Subcutaneous adipose tissue (tissue), 4 donors: ENCODE data around the gene CRKL. TPM values are rescaled to one million over a fixed set of nuclear protein-coding genes. Genes with fewer than 3 reads are reported as not detected.

Source experiments
- CTCF ChIP-seq: fragments of 450-650 bp; IDR thresholded peaks from one replicate; pipeline ENCODE4 v1.5.1; 2016; ENCODE audit warnings: low read depth, mild to moderate bottlenecking, control low read depth, antibody characterized with exemption, moderate library complexity
- total RNA-seq, 4 donors: library from RNA; depleted of rRNA; stranded (reverse); fragments of >200 nt; gene quantifications; one replicate each; pipeline ENCODE4 v1.1.0, GENCODE V29; 2016

CRKL gene
- total RNA-seq = 10 to 100 TPM; 32.1 to 39.8 (median 35.9) TPM

- no peak for TF ChIP-seq CTCF
These were observed at the start of gene CRKL for GRCh38 chr22:20916916-20917810. TSS of gene CRKL (plus strand) at chr22:20917407. CDS start at chr22:20917935, 528 bp downstream.

- TF ChIP-seq CTCF = no peak
These were observed 48.9 kb upstream of the CRKL start for GRCh38 chr22:20868025-20868962.

- no peak for TF ChIP-seq CTCF
These were observed 48.0 kb upstream of the CRKL start for GRCh38 chr22:20869234-20869633.

GRCh38 chr22:20873214-20873613 is 44.0 kb upstream of the CRKL start:
- TF ChIP-seq CTCF = no peak

- TF ChIP-seq CTCF = no peak
These were observed 41.9 kb upstream of the CRKL start for GRCh38 chr22:20875296-20875695.

- TF ChIP-seq CTCF = no peak
These were observed 39.5 kb upstream of the CRKL start for GRCh38 chr22:20877715-20878114.

GRCh38 chr22:20881231-20881630 is 36.0 kb upstream of the CRKL start:
- no peak for TF ChIP-seq CTCF
